ENCODE measurements around the gene CLDN2.

CLDN2 gene

GRCh38 chrX:106950381-106950780 is 30.2 kb downstream of the CLDN2 start:
- H3K27ac ChIP-seq (ENCODE audit: extremely low read depth, low read depth, low read length), result no peak overlapping the region
- no peaks in the 10 kb centered on the region for H3K4me1 ChIP-seq (ENCODE audit: control insufficient read depth, insufficient read depth, low read length)
- CTCF ChIA-PET, result interaction anchor here (1.1 to 2.6 kb wide), 3 partner anchors 10 to 56 kb away, joined by 4 to 16 read pairs (median 9); no protein-coding TSS in a partner anchor
- TF ChIP-seq ZNF777 (tag by site-specific recombination; IDR thresholded peaks at IDR 0.05; ENCODE audit: borderline replicate concordance), result no peak
- no peak for TF ChIP-seq ZNF449 (tag by site-specific recombination; IDR thresholded peaks at IDR 0.05)
- TF ChIP-seq ZNF324 (tag by site-specific recombination; IDR thresholded peaks at IDR 0.05), result no peak
- TF ChIP-seq ZNF10 (tag by site-specific recombination; IDR thresholded peaks at IDR 0.05), result no peak
- no peak for TF ChIP-seq ZNF670 (tag by site-specific recombination; IDR thresholded peaks at IDR 0.05; ENCODE audit: low read depth)
- no peak for TF ChIP-seq ZNF580 (tag by site-specific recombination; IDR thresholded peaks at IDR 0.05)
- TF ChIP-seq KLF9 (tag by site-specific recombination; IDR thresholded peaks at IDR 0.05; ENCODE audit: low read depth), result no peak
- TF ChIP-seq ZFP3 (tag by site-specific recombination; IDR thresholded peaks at IDR 0.05; ENCODE audit: low read depth), result no peak
- TF ChIP-seq ZNF169 (tag by site-specific recombination; IDR thresholded peaks at IDR 0.05), result no peak
- no peak for TF ChIP-seq PRDM2 (tag by site-specific recombination; IDR thresholded peaks at IDR 0.05; ENCODE audit: borderline replicate concordance)
- no peak for TF ChIP-seq ZNF707 (tag by site-specific recombination; IDR thresholded peaks at IDR 0.05)
- POLR2A ChIA-PET, result no interaction called here
- H3K9me3 ChIP-seq (ENCODE audit: control insufficient read depth, insufficient read depth, low read depth, low read length), result no peaks in the 10 kb centered on the region
- H3K36me3 ChIP-seq (ENCODE audit: control insufficient read depth in 2 of 2, insufficient read depth in 1 of 2, low read length in 2 of 2), result peaks cover 19 to 47% of the 10 kb centered on the region in 2 experiments
- H3K4me3 ChIP-seq (ENCODE audit: low read depth, low read length), result no peak overlapping the region

- ChIA-PET CTCF (interaction anchor here (1.0 to 2.6 kb wide), 3 partner anchors 11 to 57 kb away, joined by 3 to 16 read pairs (median 9); no protein-coding TSS in a partner anchor), POLR2A (no interaction called here)
- Histone ChIP-seq H3K9me3 (ENCODE audit: control insufficient read depth, insufficient read depth, low read depth, low read length) (no peaks in the 10 kb centered on the region), H3K4me1 (ENCODE audit: control insufficient read depth, insufficient read depth, low read length) (no peaks in the 10 kb centered on the region), H3K36me3 (ENCODE audit: control insufficient read depth in 2 of 2, insufficient read depth in 1 of 2, low read length in 2 of 2) (peaks cover 19 to 55% of the 10 kb centered on the region in 2 experiments), H3K4me3 (ENCODE audit: low read depth, low read length) (no peak overlapping the region), H3K27ac (ENCODE audit: extremely low read depth, low read depth, low read length) (no peak overlapping the region)
- TF ChIP-seq ZNF433 (tag by site-specific recombination; IDR thresholded peaks at IDR 0.05; ENCODE audit: low read depth) (no peak), ZNF26 (tag by site-specific recombination; IDR thresholded peaks at IDR 0.05) (no peak)
These were observed 31.0 kb downstream of the CLDN2 start for GRCh38 chrX:106951230-106951629.
